Natural killer cell (primary cell): ENCODE results near the gene TMED8. TPM values are rescaled to one million over a fixed set of nuclear protein-coding genes. Genes with fewer than 3 reads are reported as not detected.

Experiments
- ATAC-seq, 3 donors: fragments of 150-1000 bp in 2 of 3; fragments of 200-7000 bp in 1 of 3; cut with Tn5 transposase; 1 replicate in 1 of 3; 2 replicates in 2 of 3; pipeline ENCODE4 v1.10.0; 2021; ENCODE audit warnings: mild to moderate bottlenecking in 2 of 3, moderate library complexity in 2 of 3
- DNase-seq, 2 donors: peaks; one replicate each; pipeline versions ENCODE4 v3.0.0 to v3.0.0-alpha.2; 2013 to 2021; ENCODE audit warnings: mixed read lengths in 1 of 2
- H3K27ac ChIP-seq: one replicate; pipeline ENCODE4 v1.5.1; 2013; ENCODE audit warnings: mild to moderate bottlenecking, low read length
- H3K27me3 ChIP-seq: one replicate; pipeline ENCODE4 v1.6.1; 2013; ENCODE audit warnings: low read length; ENCODE audit not compliant: control insufficient read depth, insufficient read depth
- H3K36me3 ChIP-seq: one replicate; pipeline ENCODE4 v1.6.1; 2013; ENCODE audit warnings: low read length; ENCODE audit not compliant: control insufficient read depth, insufficient read depth
- H3K4me1 ChIP-seq: one replicate; pipeline ENCODE4 v1.6.1; 2013; ENCODE audit warnings: low read length; ENCODE audit not compliant: control insufficient read depth, insufficient read depth
- H3K4me3 ChIP-seq: one replicate; pipeline ENCODE4 v1.5.1; 2013; ENCODE audit warnings: low read length
- H3K9me3 ChIP-seq: one replicate; pipeline ENCODE4 v1.6.1; 2013; ENCODE audit warnings: low read length; ENCODE audit not compliant: control insufficient read depth, insufficient read depth
- H3K27ac Mint-ChIP-seq, 2 donors: one replicate each; pipeline ENCODE4 v1.8.0; 2022; ENCODE audit warnings: mild to moderate bottlenecking in 2 of 2, mixed read lengths in 2 of 2, moderate library complexity in 1 of 2
- H3K27me3 Mint-ChIP-seq, 2 donors: one replicate each; pipeline ENCODE4 v1.8.0; 2022; ENCODE audit warnings: low read depth in 2 of 2, mixed read lengths in 2 of 2
- H3K36me3 Mint-ChIP-seq: one replicate; pipeline ENCODE4 v1.8.0; 2022; ENCODE audit warnings: mixed read lengths
- H3K4me1 Mint-ChIP-seq, 2 donors: one replicate each; pipeline ENCODE4 v1.8.0; 2022; ENCODE audit warnings: mixed read lengths in 2 of 2
- H3K4me3 Mint-ChIP-seq: one replicate; pipeline ENCODE4 v1.8.0; 2022; ENCODE audit warnings: mild to moderate bottlenecking, moderate library complexity, mixed read lengths
- H3K9me3 Mint-ChIP-seq, 2 donors: one replicate each; pipeline ENCODE4 v1.8.0; 2022; ENCODE audit warnings: mixed read lengths in 2 of 2
- CTCF ChIP-seq: fragments of 200-600 bp; IDR thresholded peaks from one replicate; pipeline ENCODE4 v1.8.0; 2022; ENCODE audit warnings: antibody characterized with exemption
- WGBS: methylation state at CpG from one replicate; pipeline ENCODE4 v1.1.7; 2013; ENCODE audit warnings: missing lambda C conversion rate; ENCODE audit not compliant: insufficient coverage; 5-methylcytosine and 5-hydroxymethylcytosine counted together
- intact Hi-C: fragments of 100-400 bp; cut with micrococcal nuclease; formaldehyde crosslinking; loops from one replicate; pipeline ENCODE4 v1.14.2; 2022
- total RNA-seq, 4 donors: library from RNA; stranded (reverse); fragments of 120-200 nt in 1 of 4; gene quantifications; one replicate each; pipeline versions ENCODE4 v1.2.3 to v1.2.4, GENCODE V29; 2013 to 2022

Gene TMED8
- total RNA-seq, 3 donors from 2014 or later (not counting 1 experiment from before 2014, with no cell fraction given) = 8.0 to 9.3 (median 9.1) TPM

GRCh38 chr14:77309131-77309530, 67.8 kb downstream of the TMED8 start:
- intact Hi-C loops = no loop called here
- TF ChIP-seq CTCF = no peak
- WGBS = 40% methylated on average over 4 of the region's 4 CpGs
- Histone ChIP-seq H3K9me3 (no peaks in the 10 kb centered on the region), H3K27ac (no peak overlapping the region), H3K36me3 (no peaks in the 10 kb centered on the region), H3K4me3 (no peak overlapping the region), H3K4me1 (no peaks in the 10 kb centered on the region), H3K27me3 (no peaks in the 10 kb centered on the region)
- Mint-ChIP-seq H3K27me3 (no peaks in the 10 kb centered on the region), H3K4me1 (no peaks in the 10 kb centered on the region), H3K9me3 (no peaks in the 10 kb centered on the region), H3K27ac (no peak overlapping the region), H3K4me3 (no peak overlapping the region), H3K36me3 (no peaks in the 10 kb centered on the region)
- ATAC-seq (no peak), DNase-seq (no peak)

DNA sequence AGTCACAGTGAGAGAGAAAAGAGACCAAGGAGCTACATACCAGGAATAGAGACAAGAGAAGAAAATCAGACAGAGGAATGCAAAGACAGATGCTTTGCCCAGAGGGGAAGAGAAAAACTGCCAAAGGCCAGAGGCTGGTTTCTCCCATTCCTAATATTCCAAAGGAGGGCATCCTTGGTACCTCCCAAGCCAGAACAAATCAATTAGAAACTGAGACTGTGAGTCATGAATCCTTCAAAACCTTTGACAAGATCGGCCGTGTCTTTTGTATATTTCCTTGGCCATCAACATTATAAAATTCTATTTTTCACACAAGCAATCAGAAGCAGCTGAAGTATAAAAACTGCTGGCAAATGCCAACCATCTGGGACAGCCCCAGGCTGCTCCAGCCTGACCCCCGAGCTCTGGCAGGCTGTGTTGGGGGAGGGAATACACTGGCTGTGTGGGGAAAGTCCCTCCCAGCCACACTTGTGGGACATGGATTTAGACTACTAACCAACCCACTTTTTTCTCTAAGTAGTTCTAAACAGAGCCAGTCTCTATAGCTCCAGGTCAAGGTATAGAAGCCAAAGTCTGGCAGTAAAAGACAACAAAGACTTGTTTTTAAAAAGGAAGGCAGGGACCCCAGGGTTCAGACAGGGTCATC, 69.9 kb downstream of the TMED8 start:
- intact Hi-C loops = no loop called here

GRCh38 chr14:77306416-77306815, 70.5 kb downstream of the TMED8 start:
- ATAC-seq = no peak
- 95% methylated on average over 2 of the region's 3 CpGs for WGBS

More for the DNA sequence above, 69.9 kb downstream of the TMED8 start:
- 76% methylated on average over 3 of the region's 3 CpGs for WGBS
- Histone ChIP-seq H3K4me3 (no peak overlapping the region), H3K36me3 (no peaks in the 10 kb centered on the region), H3K27ac (no peak overlapping the region), H3K4me1 (no peaks in the 10 kb centered on the region), H3K27me3 (no peaks in the 10 kb centered on the region), H3K9me3 (no peaks in the 10 kb centered on the region)
- TF ChIP-seq CTCF = no peak
- no peaks in the 10 kb centered on the region for H3K36me3 Mint-ChIP-seq
- H3K27ac Mint-ChIP-seq = no peak overlapping the region
- no peak for ATAC-seq
- DNase-seq = no peak
- no peak overlapping the region for H3K4me3 Mint-ChIP-seq
- no peaks in the 10 kb centered on the region for H3K9me3 Mint-ChIP-seq
- H3K27me3 Mint-ChIP-seq = no peaks in the 10 kb centered on the region
- no peaks in the 10 kb centered on the region for H3K4me1 Mint-ChIP-seq

More at GRCh38 chr14:77306416-77306815, 70.5 kb downstream of the TMED8 start:
- Histone ChIP-seq H3K27ac (no peak overlapping the region), H3K4me3 (no peak overlapping the region), H3K36me3 (no peaks in the 10 kb centered on the region), H3K9me3 (no peaks in the 10 kb centered on the region), H3K27me3 (no peaks in the 10 kb centered on the region), H3K4me1 (no peaks in the 10 kb centered on the region)
- H3K4me1 Mint-ChIP-seq = no peaks in the 10 kb centered on the region
- H3K4me3 Mint-ChIP-seq = no peak overlapping the region
- no peak overlapping the region for H3K27ac Mint-ChIP-seq
- intact Hi-C loops = no loop called here
- no peaks in the 10 kb centered on the region for H3K27me3 Mint-ChIP-seq
- H3K36me3 Mint-ChIP-seq = no peaks in the 10 kb centered on the region
- no peak for DNase-seq
- H3K9me3 Mint-ChIP-seq = no peaks in the 10 kb centered on the region
- TF ChIP-seq CTCF = no peak
